ENCODE data around the gene DUSP10.

The DUSP10 gene

GRCh38 chr1:221741703-221742554, at the start of gene DUSP10:
Gene DUSP10 (minus strand): TSS chr1:221742089. CDS start chr1:221739744, 2,345 bp downstream.
- peak within 1 kb of the TSS; percentile 87 for H3K4me3 ChIP-seq (ENCODE audit: low read depth, low read length)
- TF ChIP-seq CTCF (conservative IDR thresholded peaks at IDR 0.05; ENCODE audit: low read depth, low read length): peak; percentile 35
- peak; percentile 100 for DNase-seq (ENCODE audit: low read depth)

DNA sequence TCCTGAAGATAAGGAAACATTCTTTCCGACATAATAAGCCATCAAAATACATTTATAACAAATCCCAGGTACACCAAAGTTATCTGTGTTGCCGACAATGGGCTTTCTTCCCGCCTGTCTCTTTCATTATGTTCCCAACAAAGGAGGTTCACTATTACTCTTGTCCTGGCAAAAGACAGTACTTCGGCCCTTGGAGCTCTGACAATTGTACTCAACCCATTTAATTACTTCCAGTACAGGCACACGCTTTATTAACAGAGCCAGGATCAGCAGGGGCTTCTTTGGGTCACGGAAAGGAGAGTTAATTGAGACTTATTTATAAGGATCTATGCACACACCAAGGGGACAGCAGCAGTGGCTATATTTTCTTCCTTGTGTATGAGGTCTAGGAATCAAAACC, 46.6 kb upstream of the DUSP10 start:
- no peak for TF ChIP-seq CTCF (conservative IDR thresholded peaks at IDR 0.05; ENCODE audit: low read depth, low read length)
- no peak for DNase-seq (ENCODE audit: low read depth)
- H3K4me3 ChIP-seq (ENCODE audit: low read depth, low read length): no peak overlapping the region

DNA sequence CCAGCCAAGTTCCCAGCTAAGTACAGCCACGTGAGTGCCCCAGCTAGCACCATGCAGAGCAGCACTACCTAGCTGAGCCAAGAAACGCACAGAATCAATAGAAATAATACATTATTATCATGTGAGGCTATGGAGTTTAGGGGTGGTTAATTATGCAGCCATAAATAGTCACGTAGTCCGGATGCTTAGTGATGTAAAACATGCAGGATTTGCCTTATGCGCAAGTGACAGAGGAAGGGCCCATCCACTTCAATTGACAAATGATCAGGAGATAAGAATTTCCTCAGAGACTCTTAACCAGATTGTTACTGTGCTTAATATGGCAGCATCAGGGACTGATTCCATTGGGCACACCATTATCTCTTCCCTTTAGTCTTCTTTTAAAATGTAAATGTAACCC, 44.8 kb upstream of the DUSP10 start:
- TF ChIP-seq CTCF (conservative IDR thresholded peaks at IDR 0.05; ENCODE audit: low read depth, low read length): no peak
- DNase-seq (ENCODE audit: low read depth): no peak
- H3K4me3 ChIP-seq (ENCODE audit: low read depth, low read length): no peak overlapping the region

DNA sequence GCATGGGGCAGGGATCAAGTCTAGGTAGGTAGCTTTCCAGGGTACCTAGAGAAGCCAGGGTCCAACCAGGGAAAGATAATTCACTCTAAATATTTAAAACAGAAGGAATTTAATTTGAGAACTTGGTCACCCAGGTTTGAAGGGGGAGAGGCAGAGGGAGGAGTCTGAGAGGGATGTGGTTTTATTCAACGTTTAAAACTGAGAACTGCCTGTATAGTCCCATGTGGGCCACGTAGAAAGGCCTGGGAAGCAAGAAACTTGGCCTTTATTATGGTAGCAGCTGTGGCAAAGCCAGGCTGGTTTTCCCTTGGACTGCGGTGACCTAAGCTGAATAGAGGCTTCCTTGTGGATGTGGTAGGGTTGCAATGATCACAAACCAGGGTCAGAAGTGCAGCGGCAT, 42.0 kb upstream of the DUSP10 start:
- no peak for DNase-seq (ENCODE audit: low read depth)
- H3K4me3 ChIP-seq (ENCODE audit: low read depth, low read length): no peak overlapping the region
- no peak for TF ChIP-seq CTCF (conservative IDR thresholded peaks at IDR 0.05; ENCODE audit: low read depth, low read length)

- DNase-seq (ENCODE audit: low read depth): no peak
- no peak overlapping the region for H3K4me3 ChIP-seq (ENCODE audit: low read depth, low read length)
- TF ChIP-seq CTCF (conservative IDR thresholded peaks at IDR 0.05; ENCODE audit: low read depth, low read length): no peak
Measured at GRCh38 chr1:221783437-221783836, 41.5 kb upstream of the DUSP10 start.

DNA sequence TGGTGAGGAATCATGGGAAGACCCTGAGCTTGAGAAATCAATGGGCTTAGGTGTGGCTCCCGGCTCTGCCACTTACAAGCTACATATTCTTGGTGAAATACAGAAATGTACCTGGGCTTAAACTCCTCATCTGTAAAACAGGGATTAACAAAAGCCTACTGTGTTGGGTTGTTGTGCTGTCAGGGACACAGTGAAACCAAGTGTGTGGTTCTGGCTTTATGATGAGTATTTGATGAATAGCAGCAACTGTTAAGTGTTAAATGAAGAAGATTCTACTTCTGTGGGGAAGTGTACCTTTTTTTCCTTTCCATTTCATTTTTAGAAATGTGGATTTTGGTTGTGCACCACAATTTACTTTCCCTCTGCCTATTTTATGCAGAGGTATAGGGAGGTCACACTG, 41.1 kb upstream of the DUSP10 start:
- no peak for TF ChIP-seq CTCF (conservative IDR thresholded peaks at IDR 0.05; ENCODE audit: low read depth, low read length)
- DNase-seq (ENCODE audit: low read depth): no peak
- no peak overlapping the region for H3K4me3 ChIP-seq (ENCODE audit: low read depth, low read length)

GRCh38 chr1:221782477-221782876, 40.6 kb upstream of the DUSP10 start:
- no peak overlapping the region for H3K4me3 ChIP-seq (ENCODE audit: low read depth, low read length)
- no peak for TF ChIP-seq CTCF (conservative IDR thresholded peaks at IDR 0.05; ENCODE audit: low read depth, low read length)
- DNase-seq (ENCODE audit: low read depth): peak; percentile 26

All from choroid plexus epithelial cell (primary cell).